Measurements from ENCODE around the gene CSNK1G1.

GRCh38 chr15:64256051-64256450, 99.9 kb downstream of the CSNK1G1 start:
- TF ChIP-seq CTCF (IDR thresholded peaks at IDR 0.05), result no peak
- TF ChIP-seq POLR2A (IDR thresholded peaks at IDR 0.05), result no peak
- no peak for TF ChIP-seq POLR2AphosphoS5 (IDR thresholded peaks at IDR 0.05; ENCODE audit: insufficient read depth in 1 of 2, low read depth in 1 of 2)
